Fibroblast of the aortic adventitia (primary cell): ENCODE results near the gene RAC2. TPM values are rescaled to one million over a fixed set of nuclear protein-coding genes. Genes with fewer than 3 reads are reported as not detected.

Source experiments
- DNase-seq: peaks from one replicate; pipeline ENCODE4 v3.0.0-alpha.2; 2010; ENCODE audit warnings: low read depth
- H3K4me3 ChIP-seq: 2 replicates; pipeline ENCODE4 v1.5.1; 2011; ENCODE audit warnings: low read depth, mild to moderate bottlenecking, control low read depth, low read length, moderate library complexity
- CTCF ChIP-seq: IDR thresholded peaks from 2 replicates; pipeline ENCODE4 v1.5.1; 2011; ENCODE audit warnings: mild to moderate bottlenecking, low read length, control low read depth, inconsistent platforms; ENCODE audit not compliant: insufficient read depth
- total RNA-seq: library from RNA; depleted of rRNA; stranded (reverse); fragments of >200 nt; gene quantifications from 2 replicates; pipeline ENCODE4 v1.2.3, GENCODE V29; 2012; ENCODE audit warnings: low replicate concordance

Gene RAC2
- total RNA-seq, 1 donor = 14.4 TPM

- no peak for DNase-seq
- TF ChIP-seq CTCF = no peak
- no peak overlapping the region for H3K4me3 ChIP-seq
Observed at GRCh38 chr22:37281646-37282384, 37.7 kb upstream of the RAC2 start.

GRCh38 chr22:37281195-37281594 lies 37.1 kb upstream of the RAC2 start:
- TF ChIP-seq CTCF = no peak
- no peak for DNase-seq
- no peak overlapping the region for H3K4me3 ChIP-seq

- H3K4me3 ChIP-seq = no peak overlapping the region
- DNase-seq = no peak
- no peak for TF ChIP-seq CTCF
Observed at GRCh38 chr22:37280718-37281117, 36.6 kb upstream of the RAC2 start.

- H3K4me3 ChIP-seq = no peak overlapping the region
- no peak for DNase-seq
- TF ChIP-seq CTCF = no peak
Observed at GRCh38 chr22:37279331-37280181, 35.5 kb upstream of the RAC2 start.

GRCh38 chr22:37278261-37278660 lies 34.2 kb upstream of the RAC2 start:
- TF ChIP-seq CTCF = no peak
- DNase-seq = no peak
- no peak overlapping the region for H3K4me3 ChIP-seq

- TF ChIP-seq CTCF = no peak
- DNase-seq = no peak
Observed at GRCh38 chr22:37277384-37277783, 33.3 kb upstream of the RAC2 start.

More at GRCh38 chr22:37277384-37277783, 33.3 kb upstream of the RAC2 start:
- H3K4me3 ChIP-seq = no peak overlapping the region
